Mesenchymal stem cell (in vitro differentiated cells and primary cell): Measurements from ENCODE around the gene TTC33.

Experiments
- DNase-seq: peaks from one replicate; pipeline ENCODE4 v3.0.0-alpha.2; 2013
- H2AFZ ChIP-seq: one replicate; pipeline ENCODE4 v1.6.1; 2013; ENCODE audit warnings: low read depth, mild to moderate bottlenecking, control low read depth, inconsistent platforms, low read length, moderate library complexity
- H2AK5ac ChIP-seq: 2 replicates; pipeline ENCODE4 v1.6.1; 2013; ENCODE audit warnings: low read length, moderate library complexity, mild to moderate bottlenecking, inconsistent platforms; ENCODE audit not compliant: severe bottlenecking
- H2BK120ac ChIP-seq: one replicate; pipeline ENCODE4 v1.6.1; 2013; ENCODE audit warnings: low read depth, mild to moderate bottlenecking, inconsistent platforms, low read length, moderate library complexity
- H2BK12ac ChIP-seq, 2 experiments: one replicate each; pipeline ENCODE4 v1.6.1; 2013; ENCODE audit warnings: inconsistent platforms in 2 of 2, low read length in 2 of 2, mild to moderate bottlenecking in 2 of 2, moderate library complexity in 2 of 2, control low read depth in 1 of 2
- H2BK15ac ChIP-seq: one replicate; pipeline ENCODE4 v1.6.1; 2013; ENCODE audit warnings: mild to moderate bottlenecking, low read depth, inconsistent platforms; ENCODE audit not compliant: poor library complexity, severe bottlenecking
- H2BK5ac ChIP-seq: 2 replicates; pipeline ENCODE4 v1.6.1; 2013; ENCODE audit warnings: low read depth, mild to moderate bottlenecking, low read length, control low read depth, inconsistent platforms; ENCODE audit not compliant: poor library complexity, severe bottlenecking
- H3K14ac ChIP-seq, 2 experiments: one replicate each; pipeline ENCODE4 v1.6.1; 2013; ENCODE audit warnings: inconsistent platforms in 2 of 2, low read length in 2 of 2, control low read depth in 1 of 2, mild to moderate bottlenecking in 1 of 2, moderate library complexity in 1 of 2
- H3K18ac ChIP-seq, 2 experiments: one replicate each; pipeline ENCODE4 v1.6.1; 2013; ENCODE audit warnings: inconsistent platforms in 2 of 2, low read length in 2 of 2, control low read depth in 1 of 2, low read depth in 1 of 2, mild to moderate bottlenecking in 1 of 2
- H3K23ac ChIP-seq, 2 experiments: one replicate each; pipeline ENCODE4 v1.6.1; 2013; ENCODE audit warnings: inconsistent platforms in 2 of 2, low read length in 2 of 2, mild to moderate bottlenecking in 2 of 2, moderate library complexity in 2 of 2, control low read depth in 1 of 2
- H3K27ac ChIP-seq: 2 replicates; pipeline ENCODE4 v1.5.1; 2013; ENCODE audit warnings: mild to moderate bottlenecking, moderate library complexity, low read length, control low read depth, inconsistent platforms; ENCODE audit not compliant: poor library complexity, severe bottlenecking
- H3K27me3 ChIP-seq, 2 experiments: 2 replicates each; pipeline versions ENCODE4 v1.6.1 to v1.7.0; 2013; ENCODE audit warnings: low read length in 2 of 2, mild to moderate bottlenecking in 2 of 2, moderate library complexity in 2 of 2, control low read depth in 1 of 2, inconsistent platforms in 1 of 2; ENCODE audit not compliant: control insufficient read depth in 1 of 2, insufficient read depth in 1 of 2
- H3K36me3 ChIP-seq, 2 experiments: 2 replicates each; pipeline versions ENCODE4 v1.6.1 to v1.7.0; 2013; ENCODE audit warnings: low read length in 2 of 2, control low read depth in 1 of 2, inconsistent platforms in 1 of 2, low read depth in 1 of 2, mild to moderate bottlenecking in 1 of 2; ENCODE audit not compliant: insufficient read depth in 2 of 2, control insufficient read depth in 1 of 2
- H3K4ac ChIP-seq, 2 experiments: one replicate each; pipeline ENCODE4 v1.6.1; 2013; ENCODE audit warnings: inconsistent platforms in 2 of 2, low read length in 2 of 2, mild to moderate bottlenecking in 2 of 2, moderate library complexity in 2 of 2, control low read depth in 1 of 2, low read depth in 1 of 2
- H3K4me1 ChIP-seq: 2 replicates; pipeline ENCODE4 v1.6.1; 2013; ENCODE audit warnings: low read depth, low read length, control low read depth; ENCODE audit not compliant: control insufficient read depth, insufficient read depth
- H3K4me2 ChIP-seq: 2 replicates; pipeline ENCODE4 v1.6.1; 2013; ENCODE audit warnings: low read length, mild to moderate bottlenecking, inconsistent platforms; ENCODE audit not compliant: poor library complexity, severe bottlenecking
- H3K4me3 ChIP-seq, 2 experiments: 2 replicates each; pipeline versions ENCODE4 v1.5.1 to v1.7.0; 2013; ENCODE audit warnings: low read length in 2 of 2, mild to moderate bottlenecking in 2 of 2, control low read depth in 1 of 2, low read depth in 1 of 2; ENCODE audit not compliant: insufficient read depth in 1 of 2
- H3K79me1 ChIP-seq: replicated peaks from 2 replicates; pipeline ENCODE4 v1.6.1; 2013; ENCODE audit warnings: mild to moderate bottlenecking, control low read depth, low read length, inconsistent platforms; ENCODE audit not compliant: poor library complexity, severe bottlenecking
- H3K9ac ChIP-seq: 2 replicates; pipeline ENCODE4 v1.7.0; 2013; ENCODE audit warnings: mild to moderate bottlenecking, low read length, moderate library complexity
- H3K9me3 ChIP-seq: 2 replicates; pipeline ENCODE4 v1.7.0; 2013; ENCODE audit warnings: mild to moderate bottlenecking, low read length; ENCODE audit not compliant: control insufficient read depth
- H4K8ac ChIP-seq: one replicate; pipeline ENCODE4 v1.6.1; 2013; ENCODE audit warnings: inconsistent platforms, mild to moderate bottlenecking, low read length, moderate library complexity
- H4K91ac ChIP-seq: one replicate; pipeline ENCODE4 v1.6.1; 2013; ENCODE audit warnings: mild to moderate bottlenecking, low read length, inconsistent platforms
- WGBS: methylation state at CpG from one replicate; pipeline ENCODE4 v1.1.7; 2013; ENCODE audit warnings: mixed read lengths; 5-methylcytosine and 5-hydroxymethylcytosine counted together

Gene TTC33

GRCh38 chr5:40687321-40687720, 68.4 kb downstream of the TTC33 start:
- Histone ChIP-seq H3K14ac (no peak overlapping the region), H3K23ac (no peak overlapping the region), H4K91ac (no peak overlapping the region), H3K4ac (no peak overlapping the region), H3K9me3 (no peaks in the 10 kb centered on the region), H2BK120ac (no peak overlapping the region), H3K79me1 (peaks cover 4% of the 10 kb centered on the region), H2BK15ac (no peak overlapping the region), H2AFZ (no peak overlapping the region), H3K27ac (no peak overlapping the region), H3K4me1 (peaks cover 2% of the 10 kb centered on the region), H4K8ac (no peak overlapping the region), H3K4me3 (no peak overlapping the region), H2BK5ac (no peak overlapping the region), H3K18ac (no peak overlapping the region), H3K4me2 (no peak overlapping the region), H3K9ac (peak overlapping the region; percentile 68), H2BK12ac (no peak overlapping the region), H3K27me3 (no peaks in the 10 kb centered on the region), H3K36me3 (peaks cover 6 to 8% of the 10 kb centered on the region in 2 experiments), H2AK5ac (no peak overlapping the region)
- WGBS = 97% methylated on average over 4 of the region's 7 CpGs
- DNase-seq = no peak

GRCh38 chr5:40685976-40686486, 69.7 kb downstream of the TTC33 start:
- Histone ChIP-seq H3K27ac (no peak overlapping the region), H2AFZ (no peak overlapping the region), H3K4ac (no peak overlapping the region), H3K18ac (no peak overlapping the region), H4K8ac (no peak overlapping the region), H2BK120ac (no peak overlapping the region), H2AK5ac (no peak overlapping the region), H3K9ac (peak overlapping the region; percentile 20), H3K4me3 (peak overlapping the region in 1 of 2 experiments; percentile 18), H3K4me1 (peaks cover 9% of the 10 kb centered on the region), H2BK15ac (no peak overlapping the region), H2BK5ac (no peak overlapping the region), H3K79me1 (no peaks in the 10 kb centered on the region), H3K9me3 (no peaks in the 10 kb centered on the region), H4K91ac (no peak overlapping the region), H2BK12ac (no peak overlapping the region), H3K36me3 (no peaks in the 10 kb centered on the region), H3K14ac (no peak overlapping the region), H3K4me2 (no peak overlapping the region), H3K27me3 (no peaks in the 10 kb centered on the region), H3K23ac (no peak overlapping the region)
- WGBS = 100% methylated on average over 1 of the region's 1 CpG
- DNase-seq = no peak

GRCh38 chr5:40685193-40685592, 70.6 kb downstream of the TTC33 start:
- Histone ChIP-seq H3K4ac (no peak overlapping the region), H3K23ac (no peak overlapping the region), H2BK120ac (no peak overlapping the region), H3K27me3 (no peaks in the 10 kb centered on the region), H3K4me1 (peaks cover 13% of the 10 kb centered on the region), H2BK12ac (no peak overlapping the region), H3K4me2 (no peak overlapping the region), H3K79me1 (no peaks in the 10 kb centered on the region), H3K27ac (no peak overlapping the region), H2AK5ac (no peak overlapping the region), H3K14ac (no peak overlapping the region), H3K9ac (no peak overlapping the region), H3K18ac (no peak overlapping the region), H3K9me3 (no peaks in the 10 kb centered on the region), H4K8ac (no peak overlapping the region), H3K4me3 (peak overlapping the region in 1 of 2 experiments; percentile 17), H3K36me3 (no peaks in the 10 kb centered on the region), H2BK15ac (no peak overlapping the region), H2BK5ac (no peak overlapping the region), H2AFZ (no peak overlapping the region), H4K91ac (no peak overlapping the region)
- DNase-seq = no peak

GRCh38 chr5:40683305-40683704, 72.5 kb downstream of the TTC33 start:
- no peak overlapping the region for H2BK120ac ChIP-seq

More at GRCh38 chr5:40683305-40683704, 72.5 kb downstream of the TTC33 start:
- Histone ChIP-seq H3K27ac (no peak overlapping the region), H3K79me1 (no peaks in the 10 kb centered on the region), H3K4me1 (peaks cover 11% of the 10 kb centered on the region), H2BK5ac (no peak overlapping the region), H3K9me3 (no peaks in the 10 kb centered on the region), H3K27me3 (no peaks in the 10 kb centered on the region), H3K4me3 (peak overlapping the region in 1 of 2 experiments; percentile 87), H3K4me2 (peak overlapping the region; percentile 31), H3K4ac (no peak overlapping the region), H3K23ac (no peak overlapping the region), H4K8ac (no peak overlapping the region), H4K91ac (no peak overlapping the region), H2AFZ (no peak overlapping the region), H3K9ac (peak overlapping the region; percentile 16), H3K36me3 (no peaks in the 10 kb centered on the region), H2AK5ac (no peak overlapping the region), H2BK15ac (no peak overlapping the region), H3K18ac (no peak overlapping the region), H3K14ac (no peak overlapping the region), H2BK12ac (no peak overlapping the region)
- WGBS = no CpG with 5 or more reads among the region's 1 CpG
- DNase-seq = no peak
